Activated B cell treated with CpG ODN at 0.5 μM for 24 hours (primary cell): Measurements from ENCODE around the gene MAP2K2. TPM values are rescaled to one million over a fixed set of nuclear protein-coding genes. Genes with fewer than 3 reads are reported as not detected.

Experiments used
- ATAC-seq: fragments of 200-7000 bp; cut with Tn5 transposase; one replicate; pipeline ENCODE4 v1.10.0; 2021; ENCODE audit warnings: low read depth, mild to moderate bottlenecking, moderate library complexity
- CTCF ChIA-PET: fragments of 350-600 bp; sonication (Branson Sonifier 250); formaldehyde crosslinking; loops from one replicate; lab custom pipeline; 2021; ENCODE audit warnings: antibody characterized with exemption; lab: Charles Lee
- POLR2A ChIA-PET: fragments of 350-600 bp; sonication (Branson Sonifier 250); formaldehyde crosslinking; loops from one replicate; lab custom pipeline; 2021; ENCODE audit warnings: antibody characterized with exemption; lab: Charles Lee
- DNase-seq: peaks from one replicate; pipeline ENCODE4 v3.0.0; 2022
- H3K27ac Mint-ChIP-seq: one replicate; pipeline ENCODE4 v1.8.0; 2020; ENCODE audit warnings: mixed read lengths
- H3K27me3 Mint-ChIP-seq: one replicate; pipeline ENCODE4 v1.8.0; 2021; ENCODE audit warnings: mixed read lengths
- H3K36me3 Mint-ChIP-seq: one replicate; pipeline ENCODE4 v1.8.0; 2021; ENCODE audit warnings: low read depth, mixed read lengths
- H3K4me1 Mint-ChIP-seq: one replicate; pipeline ENCODE4 v1.8.0; 2021; ENCODE audit warnings: mixed read lengths
- H3K4me3 Mint-ChIP-seq: one replicate; pipeline ENCODE4 v1.8.0; 2020; ENCODE audit warnings: mild to moderate bottlenecking, mixed read lengths
- H3K9me3 Mint-ChIP-seq: one replicate; pipeline ENCODE4 v1.8.0; 2020; ENCODE audit warnings: mixed read lengths
- intact Hi-C: fragments of 100-400 bp; cut with micrococcal nuclease; formaldehyde crosslinking; loops from one replicate; pipeline ENCODE4 v1.15.1; 2024
- total RNA-seq: library from RNA; stranded (reverse); gene quantifications from 2 replicates; pipeline ENCODE4 v1.2.3, GENCODE V29; 2022
- TF ChIP-seq, protein P1 (sequence below): fragments of 200-600 bp; IDR thresholded peaks from one replicate; pipeline ENCODE4 v1.8.0; 2022; ENCODE audit warnings: antibody characterized with exemption, mild to moderate bottlenecking

MAP2K2 gene
- total RNA-seq, 1 donor from 2014 or later, result 126 TPM

DNA sequence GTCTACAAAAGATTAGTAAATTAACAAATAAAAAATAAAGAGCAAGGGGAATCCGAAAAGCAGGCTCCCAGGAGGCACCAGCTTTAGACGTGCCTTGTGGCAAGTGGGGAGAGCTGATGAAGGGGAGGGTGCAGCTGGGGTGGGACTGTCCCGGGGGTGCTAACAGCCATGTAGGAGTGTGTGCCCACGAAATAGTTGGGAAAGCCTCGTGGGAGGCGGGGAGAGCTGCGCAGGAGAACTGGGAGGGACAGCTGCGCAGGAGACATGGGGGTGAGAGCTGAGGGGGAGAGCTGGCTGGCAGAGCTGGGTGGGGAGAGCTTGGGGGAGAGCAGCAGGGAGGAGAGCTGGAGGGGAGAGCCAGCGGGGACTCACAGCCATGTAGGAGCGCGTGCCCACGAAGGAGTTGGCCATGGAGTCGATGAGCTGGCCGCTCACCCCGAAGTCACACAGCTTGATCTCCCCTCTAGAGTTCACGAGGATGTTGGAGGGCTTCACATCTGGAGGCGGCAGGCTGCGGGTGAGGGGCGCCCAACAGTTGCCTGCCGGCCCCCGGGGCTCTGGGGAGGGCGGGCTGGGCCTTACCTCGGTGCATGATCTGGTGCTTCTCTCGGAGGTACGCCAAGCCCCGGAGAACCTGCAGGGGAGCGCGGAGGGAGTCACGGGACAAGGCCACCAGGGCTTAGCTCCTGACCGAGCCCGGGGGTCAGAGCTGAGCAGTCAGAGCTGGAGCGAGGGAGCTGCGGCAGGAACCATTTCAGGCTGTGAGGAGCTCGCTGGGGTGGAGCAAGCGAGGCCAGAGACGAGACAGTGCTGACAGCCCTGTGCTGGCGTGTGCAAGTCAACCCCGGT lies 23.1 kb downstream of the MAP2K2 start:
- no peak for ATAC-seq
- POLR2A ChIA-PET, result interaction anchor here (0.5 to 1.6 kb wide), 5 partner anchors 8 to 1065 kb away, joined by 3 to 4 read pairs (median 4); no protein-coding TSS in a partner anchor

DNA sequence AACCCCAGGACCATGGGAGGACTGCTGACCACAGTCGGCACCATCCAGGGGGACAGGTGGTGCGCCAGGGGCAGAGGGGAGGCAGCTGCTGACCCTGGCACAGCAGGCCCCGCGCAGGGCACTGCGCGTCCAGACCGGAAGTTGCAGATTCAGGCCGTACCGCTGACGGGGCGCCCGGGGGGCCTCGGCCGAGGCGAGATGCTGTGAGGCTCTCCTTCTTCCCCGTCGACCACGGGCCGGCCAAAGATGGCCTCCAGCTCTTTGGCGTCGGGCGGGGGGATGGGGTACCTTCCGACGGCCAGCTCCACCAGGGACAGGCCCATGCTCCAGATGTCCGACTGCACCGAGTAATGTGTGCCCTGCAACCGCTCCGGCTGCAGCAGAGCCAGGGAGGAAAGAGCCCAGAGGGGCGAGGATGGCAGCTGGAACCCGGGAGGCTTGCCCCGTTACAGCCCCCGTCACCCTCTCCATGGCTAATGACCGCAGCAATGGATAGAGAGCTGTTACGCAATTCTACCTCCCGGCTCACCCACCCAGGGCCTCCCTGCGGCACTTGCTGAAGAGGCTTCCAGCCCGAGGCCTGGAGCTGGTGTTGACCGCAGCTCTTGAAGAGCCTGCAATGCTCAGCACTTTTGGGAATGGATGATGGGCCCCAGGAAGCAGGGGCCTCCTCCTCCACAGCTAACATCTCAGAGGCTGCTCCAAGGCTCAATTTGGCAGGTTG lies 24.7 kb downstream of the MAP2K2 start:
- Mint-ChIP-seq H3K4me3 (no peak overlapping the region), H3K4me1 (no peaks in the 10 kb centered on the region), H3K36me3 (peaks cover 56% of the 10 kb centered on the region), H3K27me3 (no peaks in the 10 kb centered on the region), H3K27ac (no peak overlapping the region), H3K9me3 (no peaks in the 10 kb centered on the region)
- DNase-seq, result no peak
- intact Hi-C loops, result no loop called here
- TF ChIP-seq, protein P1, sequence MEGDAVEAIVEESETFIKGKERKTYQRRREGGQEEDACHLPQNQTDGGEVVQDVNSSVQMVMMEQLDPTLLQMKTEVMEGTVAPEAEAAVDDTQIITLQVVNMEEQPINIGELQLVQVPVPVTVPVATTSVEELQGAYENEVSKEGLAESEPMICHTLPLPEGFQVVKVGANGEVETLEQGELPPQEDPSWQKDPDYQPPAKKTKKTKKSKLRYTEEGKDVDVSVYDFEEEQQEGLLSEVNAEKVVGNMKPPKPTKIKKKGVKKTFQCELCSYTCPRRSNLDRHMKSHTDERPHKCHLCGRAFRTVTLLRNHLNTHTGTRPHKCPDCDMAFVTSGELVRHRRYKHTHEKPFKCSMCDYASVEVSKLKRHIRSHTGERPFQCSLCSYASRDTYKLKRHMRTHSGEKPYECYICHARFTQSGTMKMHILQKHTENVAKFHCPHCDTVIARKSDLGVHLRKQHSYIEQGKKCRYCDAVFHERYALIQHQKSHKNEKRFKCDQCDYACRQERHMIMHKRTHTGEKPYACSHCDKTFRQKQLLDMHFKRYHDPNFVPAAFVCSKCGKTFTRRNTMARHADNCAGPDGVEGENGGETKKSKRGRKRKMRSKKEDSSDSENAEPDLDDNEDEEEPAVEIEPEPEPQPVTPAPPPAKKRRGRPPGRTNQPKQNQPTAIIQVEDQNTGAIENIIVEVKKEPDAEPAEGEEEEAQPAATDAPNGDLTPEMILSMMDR, result no peak
- ChIA-PET POLR2A (no interaction called here), CTCF (no interaction called here)
- ATAC-seq, result no peak

More for the DNA sequence above, 23.1 kb downstream of the MAP2K2 start:
- no peak overlapping the region for H3K27ac Mint-ChIP-seq
- peaks cover 8% of the 10 kb centered on the region for H3K4me1 Mint-ChIP-seq
- CTCF ChIA-PET, result no interaction called here
- H3K36me3 Mint-ChIP-seq, result peaks cover 59% of the 10 kb centered on the region
- H3K4me3 Mint-ChIP-seq, result no peak overlapping the region
- TF ChIP-seq, protein P1, result no peak
- no peaks in the 10 kb centered on the region for H3K9me3 Mint-ChIP-seq
- no peak for DNase-seq
- intact Hi-C loops, result no loop called here
- no peaks in the 10 kb centered on the region for H3K27me3 Mint-ChIP-seq

DNA sequence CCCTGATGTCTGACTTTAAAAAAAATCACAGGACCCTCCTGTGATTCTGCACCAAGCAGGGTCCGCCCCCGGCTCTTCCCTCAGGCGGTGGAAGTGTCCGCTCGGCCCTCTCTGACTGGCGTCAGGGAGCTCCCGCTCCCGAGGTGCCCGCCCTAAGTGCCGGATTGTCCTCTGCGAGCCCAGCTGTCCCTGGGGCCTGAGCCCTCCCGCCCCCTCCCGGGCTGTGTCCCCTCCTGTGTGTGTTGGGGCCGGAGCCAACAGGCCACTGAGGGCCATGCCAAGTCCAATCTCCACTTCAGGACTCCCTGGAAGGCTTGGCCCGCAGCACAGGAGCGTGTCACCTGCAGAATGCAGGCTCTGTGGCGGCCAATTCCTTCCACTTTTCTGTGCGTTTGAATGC lies 25.4 kb downstream of the MAP2K2 start:
- H3K4me1 Mint-ChIP-seq, result no peaks in the 10 kb centered on the region
- no peaks in the 10 kb centered on the region for H3K9me3 Mint-ChIP-seq
- intact Hi-C loops, result no loop called here
- H3K4me3 Mint-ChIP-seq, result no peak overlapping the region
- POLR2A ChIA-PET, result no interaction called here
- ATAC-seq (no peak), DNase-seq (no peak)
- peaks cover 54% of the 10 kb centered on the region for H3K36me3 Mint-ChIP-seq
- CTCF ChIA-PET, result no interaction called here
- H3K27ac Mint-ChIP-seq, result no peak overlapping the region
- TF ChIP-seq, protein P1, result no peak
- no peaks in the 10 kb centered on the region for H3K27me3 Mint-ChIP-seq

DNA sequence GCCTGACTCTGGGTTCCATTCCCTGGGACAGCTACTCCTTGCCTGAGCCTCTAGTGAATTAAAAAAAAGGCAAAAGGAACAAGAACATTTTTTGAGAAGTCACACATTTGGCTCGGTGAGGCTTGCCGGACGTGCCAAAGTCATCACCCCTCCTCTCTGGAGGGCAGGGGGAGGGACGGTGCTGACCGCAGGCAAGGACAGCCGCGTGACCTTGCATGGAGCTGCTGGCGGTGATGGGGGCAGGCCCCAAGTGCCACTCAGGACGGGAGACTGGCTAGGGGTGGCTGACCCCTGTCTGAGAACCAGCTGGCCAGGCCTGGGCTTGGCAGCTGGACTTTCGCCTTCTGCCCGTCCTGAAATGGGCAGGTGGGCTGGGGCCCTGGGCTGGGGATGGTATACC lies 26.4 kb downstream of the MAP2K2 start:
- Mint-ChIP-seq H3K36me3 (peaks cover 63% of the 10 kb centered on the region), H3K27ac (no peak overlapping the region), H3K4me1 (no peaks in the 10 kb centered on the region), H3K4me3 (no peak overlapping the region), H3K9me3 (no peaks in the 10 kb centered on the region), H3K27me3 (no peaks in the 10 kb centered on the region)
- ChIA-PET CTCF (no interaction called here), POLR2A (interaction anchor here (1.2 kb wide), 1 partner anchor 12 kb away, joined by 3 read pairs; no protein-coding TSS in a partner anchor)
- intact Hi-C loops, result no loop called here
- ATAC-seq (no peak), DNase-seq (no peak)
- TF ChIP-seq, protein P1, result no peak
